Stomach (tissue), 9 donors: ENCODE measurements around the gene METTL25. TPM values are rescaled to one million over a fixed set of nuclear protein-coding genes. Genes with fewer than 3 reads are reported as not detected.

Source experiments
- DNase-seq, 2 donors: peaks; one replicate each; pipeline versions ENCODE4 v3.0.0 to v3.0.0-alpha.2; 2013 to 2019
- H3K27ac ChIP-seq, 5 donors: fragments of 200-600 bp in 4 of 5; sonication (generic) in 4 of 5; one replicate each; pipeline ENCODE4 v1.5.1; 2013 to 2019; ENCODE audit warnings: mild to moderate bottlenecking in 1 of 5, moderate library complexity in 1 of 5
- H3K27me3 ChIP-seq, 3 donors: fragments of 200-600 bp; sonication (generic); one replicate each; pipeline ENCODE4 v1.5.1; 2017 to 2019; ENCODE audit warnings: mixed run types in 1 of 3
- H3K36me3 ChIP-seq, 4 donors: fragments of 200-600 bp; sonication (generic); 1 replicate in 3 of 4; 2 replicates in 1 of 4; pipeline ENCODE4 v1.5.1; 2016 to 2019
- H3K4me1 ChIP-seq, 4 donors: fragments of 200-600 bp; sonication (generic); one replicate each; pipeline ENCODE4 v1.5.1; 2016 to 2019
- H3K4me3 ChIP-seq, 4 donors: fragments of 200-600 bp; sonication (generic) in 3 of 4; one replicate each; pipeline ENCODE4 v1.5.1; 2016 to 2019; ENCODE audit warnings: mild to moderate bottlenecking in 1 of 4
- H3K9me3 ChIP-seq, 4 donors: fragments of 200-600 bp; sonication (generic); one replicate each; pipeline ENCODE4 v1.5.1; 2016 to 2019
- EP300 ChIP-seq: sonication (generic); formaldehyde crosslinking; IDR thresholded peaks from one replicate; pipeline ENCODE4 v1.6.1; 2017; ENCODE audit warnings: antibody characterized with exemption
- POLR2A ChIP-seq, 4 donors: fragments of 450-650 bp; IDR thresholded peaks; one replicate each; pipeline ENCODE4 v1.6.1; 2016; ENCODE audit warnings: antibody characterized with exemption in 4 of 4, control low read depth in 2 of 4, mild to moderate bottlenecking in 1 of 4, moderate library complexity in 1 of 4
- POLR2AphosphoS5 ChIP-seq, 3 donors: sonication (generic); formaldehyde crosslinking; IDR thresholded peaks; one replicate each; pipeline ENCODE4 v1.6.1; 2016; ENCODE audit warnings: antibody characterized with exemption in 3 of 3
- WGBS, 5 donors: extraction: QIAGEN DNeasy Blood & Tissue Kit in 3 of 5; methylation state at CpG; one replicate each; pipeline versions ENCODE4 v1.1.5 to v1.1.7; 2013 to 2018; 5-methylcytosine and 5-hydroxymethylcytosine counted together
- intact Hi-C: fragments of 100-400 bp; cut with DNase I; formaldehyde crosslinking; loops from one replicate; pipeline ENCODE4 v1.15.1; 2023; ENCODE audit warnings: low total_unique reads
- polyA plus RNA-seq, 3 donors: library from polyadenylated mRNA; stranded (reverse); fragments of 200-250 nt; gene quantifications; one replicate each; pipeline ENCODE4 v1.2.3, GENCODE V29; 2013
- total RNA-seq, 5 donors: library from RNA; depleted of rRNA; stranded (reverse); fragments of >200 nt; gene quantifications; one replicate each; pipeline versions ENCODE4 v1.1.0 to v1.2.3, GENCODE V29; 2014 to 2016
- TF ChIP-seq, protein P1 (sequence below), 7 experiments: fragments of 450-650 bp in 4 of 7; fragments of 200-600 bp in 3 of 7; sonication (generic) in 3 of 7; IDR thresholded peaks; one replicate each; pipeline ENCODE4 v1.5.1; 2016 to 2019; ENCODE audit warnings: antibody characterized with exemption in 7 of 7, control low read depth in 2 of 7, mild to moderate bottlenecking in 1 of 7
- donor health status: healthy with polysubstance abuse.
- donor health status: Bipolar disorder and iron deficiency.
- donor health status: healthy.

The METTL25 gene
- total and polyA plus RNA-seq, 8 donors, result 3.5 to 26.4 (median 10.1) TPM

DNA sequence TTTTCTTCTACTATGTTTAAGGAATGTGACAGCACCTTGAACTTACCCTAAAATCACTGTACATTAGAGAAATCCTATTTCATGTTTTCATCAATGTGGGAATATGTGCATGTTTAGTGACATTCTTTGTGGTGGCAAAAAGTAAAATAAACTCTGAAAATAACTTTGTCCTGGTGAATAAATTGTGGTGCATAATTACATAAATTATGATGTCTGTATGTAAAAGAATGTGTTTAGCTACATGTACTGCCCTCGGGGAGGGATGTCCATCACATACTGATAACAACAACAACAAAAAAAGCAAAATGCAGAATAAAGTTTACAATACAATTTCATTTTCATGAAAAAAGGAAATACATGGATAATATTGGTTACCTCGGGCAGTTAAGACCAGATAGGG is 157.3 kb downstream of the METTL25 start:
- DNase-seq, result no peak
- Histone ChIP-seq H3K9me3 (no peaks in the 10 kb centered on the region), H3K4me1 (peaks cover 0 to 3% (median 0%) of the 10 kb centered on the region in 4 donors), H3K27ac (no peak overlapping the region), H3K4me3 (no peak overlapping the region), H3K27me3 (no peaks in the 10 kb centered on the region), H3K36me3 (no peaks in the 10 kb centered on the region)
- TF ChIP-seq POLR2A (IDR thresholded peaks at IDR 0.05) (no peak), POLR2AphosphoS5 (IDR thresholded peaks at IDR 0.05) (no peak), EP300 (no peak)
- TF ChIP-seq, protein P1, sequence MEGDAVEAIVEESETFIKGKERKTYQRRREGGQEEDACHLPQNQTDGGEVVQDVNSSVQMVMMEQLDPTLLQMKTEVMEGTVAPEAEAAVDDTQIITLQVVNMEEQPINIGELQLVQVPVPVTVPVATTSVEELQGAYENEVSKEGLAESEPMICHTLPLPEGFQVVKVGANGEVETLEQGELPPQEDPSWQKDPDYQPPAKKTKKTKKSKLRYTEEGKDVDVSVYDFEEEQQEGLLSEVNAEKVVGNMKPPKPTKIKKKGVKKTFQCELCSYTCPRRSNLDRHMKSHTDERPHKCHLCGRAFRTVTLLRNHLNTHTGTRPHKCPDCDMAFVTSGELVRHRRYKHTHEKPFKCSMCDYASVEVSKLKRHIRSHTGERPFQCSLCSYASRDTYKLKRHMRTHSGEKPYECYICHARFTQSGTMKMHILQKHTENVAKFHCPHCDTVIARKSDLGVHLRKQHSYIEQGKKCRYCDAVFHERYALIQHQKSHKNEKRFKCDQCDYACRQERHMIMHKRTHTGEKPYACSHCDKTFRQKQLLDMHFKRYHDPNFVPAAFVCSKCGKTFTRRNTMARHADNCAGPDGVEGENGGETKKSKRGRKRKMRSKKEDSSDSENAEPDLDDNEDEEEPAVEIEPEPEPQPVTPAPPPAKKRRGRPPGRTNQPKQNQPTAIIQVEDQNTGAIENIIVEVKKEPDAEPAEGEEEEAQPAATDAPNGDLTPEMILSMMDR (IDR thresholded peaks at IDR 0.05), result no peak
- intact Hi-C loops, result no loop called here
- 80 to 86% (median 83%) methylated on average over 2 of the region's 2 CpGs for WGBS, 5 donors

DNA sequence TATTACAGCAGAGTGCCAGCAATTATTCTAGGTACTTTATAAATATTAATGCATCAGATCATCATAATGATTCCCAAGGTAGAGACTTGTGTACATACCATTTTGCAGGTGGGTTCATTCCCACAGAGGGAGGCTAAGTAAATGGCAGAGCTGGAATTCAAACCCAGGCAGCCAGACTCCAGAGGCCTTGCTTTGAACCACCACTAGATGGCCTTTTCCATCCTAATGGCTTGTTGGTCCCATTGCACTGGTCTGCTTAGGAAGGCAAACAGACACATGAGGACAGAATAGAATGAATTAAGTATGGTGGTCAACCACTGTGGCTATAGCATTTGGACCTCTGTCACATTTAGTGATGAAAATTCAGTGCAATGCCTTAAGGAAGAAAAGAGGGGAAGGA is 158.7 kb downstream of the METTL25 start:
- H3K4me3 ChIP-seq, result no peak overlapping the region
- no peak overlapping the region for H3K27ac ChIP-seq
- H3K27me3 ChIP-seq, result no peaks in the 10 kb centered on the region
- H3K9me3 ChIP-seq, result no peaks in the 10 kb centered on the region
- H3K4me1 ChIP-seq, result no peaks in the 10 kb centered on the region
- H3K36me3 ChIP-seq, result no peaks in the 10 kb centered on the region
- DNase-seq, result no peak
- no peak for TF ChIP-seq POLR2AphosphoS5 (IDR thresholded peaks at IDR 0.05)
- TF ChIP-seq, protein P1 (IDR thresholded peaks at IDR 0.05), result peak in 2 of 7 experiments; percentile 6
- intact Hi-C loops, result no loop called here

DNA sequence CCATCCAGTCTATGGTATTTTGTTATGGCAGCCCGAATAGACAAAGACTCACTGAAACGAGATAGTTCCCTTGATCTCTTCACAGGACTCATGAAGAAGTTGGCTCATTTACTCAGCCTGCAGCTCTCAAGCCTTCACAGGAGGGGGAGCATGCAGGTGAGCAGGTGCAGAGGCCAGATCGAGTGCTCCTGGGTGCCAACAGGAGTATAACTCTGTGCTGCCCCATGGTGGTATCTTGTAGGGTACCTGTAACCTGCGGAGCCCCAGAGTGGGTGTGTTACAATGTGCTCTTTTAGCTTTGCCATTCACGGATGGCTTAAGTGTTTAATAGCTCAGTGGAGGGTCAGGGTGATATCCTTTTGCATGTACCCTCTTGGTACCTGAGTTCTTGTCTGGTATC is 159.5 kb downstream of the METTL25 start:
- Histone ChIP-seq H3K4me3 (no peak overlapping the region), H3K4me1 (no peaks in the 10 kb centered on the region), H3K36me3 (no peaks in the 10 kb centered on the region), H3K27me3 (no peaks in the 10 kb centered on the region), H3K9me3 (no peaks in the 10 kb centered on the region), H3K27ac (no peak overlapping the region)
- TF ChIP-seq EP300, result no peak
- TF ChIP-seq POLR2AphosphoS5 (IDR thresholded peaks at IDR 0.05), result no peak
- TF ChIP-seq, protein P1 (IDR thresholded peaks at IDR 0.05), result no peak
- TF ChIP-seq POLR2A (IDR thresholded peaks at IDR 0.05), result no peak
- 80 to 90% (median 88%) methylated on average over 5 of the region's 5 CpGs for WGBS, 5 donors
- no peak for DNase-seq
- intact Hi-C loops, result no loop called here

DNA sequence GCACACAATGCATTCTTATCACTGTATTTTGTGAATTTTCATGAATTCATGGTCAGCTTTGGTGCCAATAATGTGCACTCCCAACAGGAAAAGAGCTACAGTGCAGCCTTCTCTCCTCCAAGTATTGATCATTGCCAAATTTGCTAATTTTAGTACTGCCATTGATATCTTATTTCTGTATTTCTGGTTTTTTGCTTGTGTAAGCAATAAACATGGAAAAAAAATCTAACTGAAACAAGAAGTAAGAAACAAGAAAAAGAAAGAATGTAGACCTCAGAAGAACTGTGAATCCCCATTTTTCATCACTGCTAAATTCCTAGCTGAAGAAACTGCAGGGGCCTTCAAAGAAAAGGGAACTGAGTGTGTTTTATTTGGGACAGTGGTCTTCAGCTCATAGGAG is 161.2 kb downstream of the METTL25 start:
- TF ChIP-seq POLR2AphosphoS5 (IDR thresholded peaks at IDR 0.05) (no peak), POLR2A (IDR thresholded peaks at IDR 0.05) (no peak), EP300 (no peak)
- TF ChIP-seq, protein P1 (IDR thresholded peaks at IDR 0.05), result no peak
- H3K4me1 ChIP-seq, result no peaks in the 10 kb centered on the region
- intact Hi-C loops, result no loop called here
- H3K27me3 ChIP-seq, result no peaks in the 10 kb centered on the region
- no peaks in the 10 kb centered on the region for H3K9me3 ChIP-seq
- no peak overlapping the region for H3K27ac ChIP-seq
- H3K4me3 ChIP-seq, result no peak overlapping the region
- H3K36me3 ChIP-seq, result no peaks in the 10 kb centered on the region
- no peak for DNase-seq
